GM19240 (cell line): ENCODE data around the gene SETSIP.
"Not testable (repeated sequence)": the region's sequence is repeated elsewhere in the genome, so short reads cannot be mapped to it uniquely, and the experiment has no call there.

ENCODE experiments used
- DNase-seq: peaks from one replicate; pipeline ENCODE4 v3.0.0; 2011; ENCODE audit warnings: low spot score; ENCODE audit not compliant: insufficient read length

SETSIP gene

GRCh38 chr1:92051948-92052347 lies 23.3 kb downstream of the SETSIP start:
- DNase-seq: no peak

- no peak for DNase-seq
Measured at GRCh38 chr1:92045766-92046495, 29.3 kb downstream of the SETSIP start.

GRCh38 chr1:92043621-92044020 lies 31.6 kb downstream of the SETSIP start:
- DNase-seq: no peak

- no peak for DNase-seq
Measured at GRCh38 chr1:92040971-92041370, 34.2 kb downstream of the SETSIP start.

GRCh38 chr1:92038695-92039346 lies 36.4 kb downstream of the SETSIP start:
- DNase-seq: no peak

- DNase-seq: no peak
Measured at GRCh38 chr1:92037400-92037799, 37.8 kb downstream of the SETSIP start.

GRCh38 chr1:92031281-92032110 lies 43.7 kb downstream of the SETSIP start:
- no peak for DNase-seq

GRCh38 chr1:92030656-92031107 lies 44.5 kb downstream of the SETSIP start:
- DNase-seq: no peak

- no peak for DNase-seq
Measured at GRCh38 chr1:92029241-92029922, 45.8 kb downstream of the SETSIP start.

GRCh38 chr1:92026806-92027205 lies 48.4 kb downstream of the SETSIP start:
- DNase-seq: no peak

- not testable (repeated sequence) for DNase-seq
Measured at GRCh38 chr1:92026042-92026441, 49.2 kb downstream of the SETSIP start.
